ENCODE data around the gene GAMT.

Gene GAMT

GRCh38 chr19:1383017-1383311 is 18.4 kb downstream of the GAMT start:
- Histone ChIP-seq H4K20me1 (ENCODE audit: insufficient read depth, low read length) (peaks cover 7% of the 10 kb centered on the region; the same call in 1 of the 2 replicates), H3K27me3 (ENCODE audit: insufficient read depth, low read length, poor library complexity) (no peaks in the 10 kb centered on the region), H3K4me1 (ENCODE audit: insufficient read depth, low read length) (peaks cover 25% of the 10 kb centered on the region), H2AFZ (ENCODE audit: low read depth, low read length) (peak overlapping the region; percentile 11; the same call in 1 of the 2 replicates), H3K36me3 (ENCODE audit: insufficient read depth, low read length) (peaks cover 14% of the 10 kb centered on the region), H3K79me2 (ENCODE audit: insufficient read depth, low read length) (peaks cover 40% of the 10 kb centered on the region), H3K4me2 (ENCODE audit: insufficient read depth, low read length) (peak overlapping the region; percentile 60), H3K9ac (ENCODE audit: low read depth, low read length) (peak overlapping the region; percentile 93; the same call in 1 of the 2 replicates), H3K4me3 (ENCODE audit: low read depth in 1 of 2, low read length in 2 of 2) (peak overlapping the region in 1 of 2 experiments; percentile 97; a peak in 2 of 4 replicates), H3K9me3 (ENCODE audit: insufficient read depth, low read length, severe bottlenecking) (no peaks in the 10 kb centered on the region), H3K27ac (ENCODE audit: low read length) (peak overlapping the region; percentile 29; the same call in 1 of the 2 replicates)
- ATAC-seq (ENCODE audit: insufficient read depth, low read depth) = no peak
- TF ChIP-seq CTCF (IDR thresholded peaks at IDR 0.05; ENCODE audit: borderline replicate concordance, extremely low read depth, low read length, poor library complexity, severe bottlenecking) = no peak
- no peak for TF ChIP-seq EZH2 (IDR thresholded peaks at IDR 0.05; ENCODE audit: borderline replicate concordance, low read depth, low read length, severe bottlenecking)
- DNase-seq = no peak

GRCh38 chr19:1382250-1382649 is 19.1 kb downstream of the GAMT start:
- no peak overlapping the region for H2AFZ ChIP-seq (ENCODE audit: low read depth, low read length)
- ATAC-seq (ENCODE audit: insufficient read depth, low read depth) = no peak
- H3K27ac ChIP-seq (ENCODE audit: low read length) = no peak overlapping the region
- H3K9ac ChIP-seq (ENCODE audit: low read depth, low read length) = no peak overlapping the region
- H3K4me1 ChIP-seq (ENCODE audit: insufficient read depth, low read length) = peaks cover 25% of the 10 kb centered on the region
- no peak overlapping the region for H3K4me2 ChIP-seq (ENCODE audit: insufficient read depth, low read length)
- H3K4me3 ChIP-seq (ENCODE audit: low read depth in 1 of 2, low read length in 2 of 2) = no peak overlapping the region
- DNase-seq = no peak
- H4K20me1 ChIP-seq (ENCODE audit: insufficient read depth, low read length) = peaks cover 10% of the 10 kb centered on the region; the same call in 1 of the 2 replicates
- H3K9me3 ChIP-seq (ENCODE audit: insufficient read depth, low read length, severe bottlenecking) = no peaks in the 10 kb centered on the region
- H3K79me2 ChIP-seq (ENCODE audit: insufficient read depth, low read length) = peaks cover 34% of the 10 kb centered on the region
- TF ChIP-seq CTCF (IDR thresholded peaks at IDR 0.05; ENCODE audit: borderline replicate concordance, extremely low read depth, low read length, poor library complexity, severe bottlenecking) (no peak), EZH2 (IDR thresholded peaks at IDR 0.05; ENCODE audit: borderline replicate concordance, low read depth, low read length, severe bottlenecking) (no peak)
- H3K27me3 ChIP-seq (ENCODE audit: insufficient read depth, low read length, poor library complexity) = no peaks in the 10 kb centered on the region
- H3K36me3 ChIP-seq (ENCODE audit: insufficient read depth, low read length) = peaks cover 17% of the 10 kb centered on the region

- Histone ChIP-seq H3K9ac (ENCODE audit: low read depth, low read length) (no peak overlapping the region), H3K9me3 (ENCODE audit: insufficient read depth, low read length, severe bottlenecking) (no peaks in the 10 kb centered on the region), H3K4me1 (ENCODE audit: insufficient read depth, low read length) (peaks cover 14% of the 10 kb centered on the region), H3K79me2 (ENCODE audit: insufficient read depth, low read length) (peaks cover 13% of the 10 kb centered on the region), H3K27me3 (ENCODE audit: insufficient read depth, low read length, poor library complexity) (no peaks in the 10 kb centered on the region), H2AFZ (ENCODE audit: low read depth, low read length) (no peak overlapping the region), H3K36me3 (ENCODE audit: insufficient read depth, low read length) (peaks cover 15% of the 10 kb centered on the region), H4K20me1 (ENCODE audit: insufficient read depth, low read length) (peaks cover 15% of the 10 kb centered on the region; the same call in 1 of the 2 replicates), H3K4me2 (ENCODE audit: insufficient read depth, low read length) (no peak overlapping the region), H3K27ac (ENCODE audit: low read length) (no peak overlapping the region), H3K4me3 (ENCODE audit: low read depth in 1 of 2, low read length in 2 of 2) (no peak overlapping the region)
- no peak for ATAC-seq (ENCODE audit: insufficient read depth, low read depth)
- no peak for TF ChIP-seq CTCF (IDR thresholded peaks at IDR 0.05; ENCODE audit: borderline replicate concordance, extremely low read depth, low read length, poor library complexity, severe bottlenecking)
- no peak for TF ChIP-seq EZH2 (IDR thresholded peaks at IDR 0.05; ENCODE audit: borderline replicate concordance, low read depth, low read length, severe bottlenecking)
- no peak for DNase-seq
Observed at GRCh38 chr19:1379961-1380489, 21.3 kb downstream of the GAMT start.
